SU-DHL-6 (cell line): Measurements from ENCODE around the gene COL21A1.

ENCODE experiments used
- H2AFZ ChIP-seq: fragments of 200-600 bp; sonication (generic); 2 replicates; pipeline ENCODE4 v1.6.1; 2014; ENCODE audit warnings: low read depth, mild to moderate bottlenecking, moderate library complexity, mixed read lengths, antibody characterized with exemption, low read length; ENCODE audit not compliant: severe bottlenecking
- H3F3A ChIP-seq: fragments of 200-600 bp; shearing (Covaris generic); 2 replicates; pipeline ENCODE4 v1.6.0; 2016; ENCODE audit warnings: antibody characterized with exemption, mild to moderate bottlenecking; ENCODE audit not compliant: insufficient read depth
- H3K27ac ChIP-seq: fragments of 200-600 bp; sonication (generic); 2 replicates; pipeline ENCODE4 v1.5.1; 2016; ENCODE audit warnings: low read depth, mild to moderate bottlenecking, low read length, moderate library complexity, mixed read lengths
- H3K27me3 ChIP-seq: fragments of 200-600 bp; sonication (generic), shearing (Covaris generic); 2 replicates; pipeline ENCODE4 v1.6.0; 2014; ENCODE audit warnings: mild to moderate bottlenecking, low read length
- H3K36me3 ChIP-seq: fragments of 200-600 bp; sonication (generic); 2 replicates; pipeline ENCODE4 v1.6.1; 2014; ENCODE audit warnings: mild to moderate bottlenecking, low read length, mixed read lengths
- H3K4me2 ChIP-seq: fragments of 300-600, 200-600 bp; shearing (Covaris generic), sonication (generic); 2 replicates; pipeline ENCODE4 v1.6.0; 2014; ENCODE audit warnings: low read length, low read depth, mild to moderate bottlenecking; ENCODE audit not compliant: poor library complexity, severe bottlenecking
- H3K4me3 ChIP-seq: fragments of 200-600 bp; sonication (generic); 2 replicates; pipeline ENCODE4 v1.5.1; 2014; ENCODE audit warnings: antibody characterized with exemption, low read length, mild to moderate bottlenecking, mixed read lengths; ENCODE audit not compliant: insufficient read depth, poor library complexity, severe bottlenecking
- H3K79me2 ChIP-seq: fragments of 200-600 bp; sonication (generic); 2 replicates; pipeline ENCODE4 v1.6.1; 2014; ENCODE audit warnings: mild to moderate bottlenecking, low read length, moderate library complexity; ENCODE audit not compliant: insufficient read depth
- H3K9ac ChIP-seq: fragments of 200-600 bp; sonication (generic); 2 replicates; pipeline ENCODE4 v1.7.0; 2014; ENCODE audit warnings: mild to moderate bottlenecking, low read length
- H3K9me2 ChIP-seq: fragments of 200-600 bp; sonication (generic); replicated peaks from 2 replicates; pipeline ENCODE4 v1.6.1; 2014; ENCODE audit warnings: low read length; ENCODE audit not compliant: insufficient read depth
- H3K9me3 ChIP-seq: fragments of 200-600 bp; sonication (generic); 2 replicates; pipeline ENCODE4 v1.6.1; 2014; ENCODE audit warnings: low read length, mixed read lengths; ENCODE audit not compliant: insufficient read depth
- H4K20me1 ChIP-seq: fragments of 200-600 bp; sonication (generic); 2 replicates; pipeline ENCODE4 v1.6.1; 2014; ENCODE audit warnings: low read depth, mild to moderate bottlenecking, antibody characterized with exemption, low read length, moderate library complexity, mixed read lengths
- CTCF ChIP-seq: fragments of 200-600 bp; sonication (generic); IDR thresholded peaks from one replicate; pipeline ENCODE4 v1.5.1; 2017; ENCODE audit warnings: antibody characterized with exemption, mild to moderate bottlenecking, low read length, moderate library complexity; ENCODE audit not compliant: insufficient read depth, poor library complexity, severe bottlenecking
- EZH2phosphoT487 ChIP-seq: fragments of 200-600 bp; sonication (generic), shearing (Covaris generic); conservative IDR thresholded peaks from 2 replicates; pipeline ENCODE4 v1.6.1; 2018; ENCODE audit warnings: mild to moderate bottlenecking, antibody characterized with exemption, low read length, moderate library complexity, mixed read lengths

COL21A1 gene

DNA sequence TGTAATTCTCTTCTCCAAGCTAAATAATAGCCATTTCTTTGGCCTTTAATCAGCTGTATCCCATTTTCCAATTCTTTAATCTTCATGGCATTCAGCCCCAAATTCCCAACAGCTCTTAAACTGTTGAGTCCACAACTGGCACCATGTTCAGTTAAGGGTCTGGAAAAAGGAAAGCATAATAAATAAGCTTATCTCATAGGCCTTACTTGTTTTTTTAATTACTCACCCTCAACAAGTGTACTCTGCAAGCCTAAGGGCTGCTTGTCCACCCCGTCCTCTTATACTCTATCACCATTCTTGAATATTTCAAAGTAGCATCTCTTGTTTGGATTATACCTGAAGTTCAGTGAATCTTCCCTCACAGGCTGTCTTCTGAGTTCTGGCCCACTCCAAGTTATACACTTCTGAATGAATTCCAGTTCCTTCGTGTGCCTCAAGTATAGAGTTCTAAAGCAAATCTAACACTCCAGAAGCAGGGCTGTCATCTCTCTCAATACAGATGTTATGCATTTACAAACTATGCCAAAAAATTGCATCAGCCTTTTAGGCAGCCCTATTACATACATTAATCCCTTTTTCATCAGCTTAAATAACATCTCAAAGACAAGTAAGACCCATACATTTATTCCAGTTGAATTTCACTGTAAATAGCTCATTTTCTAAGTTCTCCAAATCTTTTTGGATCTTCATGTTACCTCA, 98.7 kb downstream of the COL21A1 start:
- Histone ChIP-seq H2AFZ (no peak overlapping the region), H3K27me3 (no peaks in the 10 kb centered on the region), H3K9me2 (no peaks in the 10 kb centered on the region), H3K9ac (no peak overlapping the region), H3K27ac (no peak overlapping the region), H3F3A (no peaks in the 10 kb centered on the region), H3K36me3 (0 out of 2 replicates have a peak, but pooled peaks cover 4% of the 10 kb centered on the region), H3K4me3 (no peak overlapping the region), H3K4me2 (no peak overlapping the region), H4K20me1 (no peaks in the 10 kb centered on the region), H3K79me2 (no peaks in the 10 kb centered on the region), H3K9me3 (no peaks in the 10 kb centered on the region)
- TF ChIP-seq EZH2phosphoT487 (no peak), CTCF (no peak)

DNA sequence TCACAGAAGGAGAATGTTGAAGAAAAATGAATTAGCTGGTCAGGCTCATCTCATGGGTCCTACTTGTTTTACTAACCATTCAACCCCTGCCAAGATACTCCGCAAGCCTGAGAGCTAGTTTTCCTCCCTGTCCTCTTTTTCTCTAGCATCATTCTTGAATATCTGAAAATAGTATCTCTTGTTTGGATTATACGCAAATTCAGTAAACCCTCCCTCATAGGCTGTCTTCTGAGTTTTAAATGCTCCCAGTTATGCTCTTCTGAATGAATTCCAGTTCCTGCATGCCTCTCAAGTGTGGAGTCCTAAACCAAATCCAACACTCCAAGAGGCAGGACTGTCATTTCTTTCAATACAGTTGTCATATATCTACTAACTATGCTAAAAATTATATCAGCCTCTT, 99.6 kb downstream of the COL21A1 start:
- Histone ChIP-seq H3F3A (no peaks in the 10 kb centered on the region), H3K9ac (no peak overlapping the region), H3K4me3 (no peak overlapping the region), H3K36me3 (0 out of 2 replicates have a peak, but pooled peaks cover 4% of the 10 kb centered on the region), H2AFZ (no peak overlapping the region), H3K9me2 (no peaks in the 10 kb centered on the region), H3K79me2 (no peaks in the 10 kb centered on the region), H3K4me2 (no peak overlapping the region), H3K27ac (no peak overlapping the region), H3K27me3 (no peaks in the 10 kb centered on the region), H4K20me1 (no peaks in the 10 kb centered on the region), H3K9me3 (no peaks in the 10 kb centered on the region)
- TF ChIP-seq EZH2phosphoT487 (no peak), CTCF (no peak)

DNA sequence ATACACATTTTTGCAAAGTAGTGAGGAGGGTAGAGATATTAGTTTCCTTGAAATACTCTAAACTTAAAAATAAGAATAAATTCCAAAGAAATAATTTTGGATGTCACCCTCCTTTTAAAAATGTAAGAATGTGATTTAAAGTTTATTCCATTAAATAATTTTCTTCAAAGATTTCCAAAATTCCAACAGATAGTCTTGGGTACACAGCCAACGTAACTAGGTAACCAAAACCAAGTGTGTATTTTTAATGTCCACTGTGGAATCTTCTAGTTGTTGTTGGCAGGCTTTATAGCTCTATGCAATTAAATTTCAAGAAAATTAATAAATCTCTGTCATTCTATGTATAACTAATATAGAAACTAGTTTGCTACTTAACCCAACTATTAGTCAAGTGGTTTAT, 101.3 kb downstream of the COL21A1 start:
- H3K27me3 ChIP-seq: no peaks in the 10 kb centered on the region
- H2AFZ ChIP-seq: no peak overlapping the region
- H3K27ac ChIP-seq: no peak overlapping the region
- H3F3A ChIP-seq: no peaks in the 10 kb centered on the region
- 0 out of 2 replicates have a peak, but pooled peaks cover 4% of the 10 kb centered on the region for H3K36me3 ChIP-seq
- H3K4me3 ChIP-seq: no peak overlapping the region
- 0 out of 2 replicates have a peak, but pooled peaks cover 3% of the 10 kb centered on the region for H3K9me3 ChIP-seq
- no peaks in the 10 kb centered on the region for H4K20me1 ChIP-seq
- H3K9me2 ChIP-seq: no peaks in the 10 kb centered on the region
- no peak overlapping the region for H3K9ac ChIP-seq
- H3K4me2 ChIP-seq: no peak overlapping the region
- TF ChIP-seq EZH2phosphoT487 (no peak), CTCF (no peak)
- H3K79me2 ChIP-seq: no peaks in the 10 kb centered on the region
